MG63 (cell line): ENCODE measurements around the gene R3HDM2. TPM values are rescaled to one million over a fixed set of nuclear protein-coding genes. Genes with fewer than 3 reads are reported as not detected.

Experiments
- DNase-seq: peaks from one replicate; pipeline ENCODE4 v3.0.0-alpha.2; 2020
- H3K27me3 ChIP-seq: fragments of 250-450 bp; sonication (Bioruptor Pico); 2 replicates; pipeline ENCODE4 v1.5.1; 2020; ENCODE audit warnings: mild to moderate bottlenecking, moderate library complexity
- H3K36me3 ChIP-seq: fragments of 250-450 bp; sonication (Bioruptor Pico); 2 replicates; pipeline ENCODE4 v1.5.1; 2020; ENCODE audit warnings: mild to moderate bottlenecking, moderate library complexity
- H3K4me3 ChIP-seq: fragments of 250-450 bp; sonication (Bioruptor Pico); 2 replicates; pipeline ENCODE4 v1.5.1; 2020; ENCODE audit warnings: mild to moderate bottlenecking, moderate library complexity
- H3K9me3 ChIP-seq: fragments of 250-450 bp; sonication (Bioruptor Pico); 2 replicates; pipeline ENCODE4 v1.5.1; 2020; ENCODE audit warnings: mild to moderate bottlenecking, moderate library complexity
- total RNA-seq: library from RNA; depleted of rRNA; stranded (reverse); fragments of >200 nt; shearing (Covaris generic); gene quantifications from 2 replicates; pipeline ENCODE4 v1.2.3, GENCODE V29; 2014; ENCODE audit warnings: low replicate concordance

R3HDM2 gene
- total RNA-seq, 1 experiment from 2014 or later, result 8.7 TPM

DNA sequence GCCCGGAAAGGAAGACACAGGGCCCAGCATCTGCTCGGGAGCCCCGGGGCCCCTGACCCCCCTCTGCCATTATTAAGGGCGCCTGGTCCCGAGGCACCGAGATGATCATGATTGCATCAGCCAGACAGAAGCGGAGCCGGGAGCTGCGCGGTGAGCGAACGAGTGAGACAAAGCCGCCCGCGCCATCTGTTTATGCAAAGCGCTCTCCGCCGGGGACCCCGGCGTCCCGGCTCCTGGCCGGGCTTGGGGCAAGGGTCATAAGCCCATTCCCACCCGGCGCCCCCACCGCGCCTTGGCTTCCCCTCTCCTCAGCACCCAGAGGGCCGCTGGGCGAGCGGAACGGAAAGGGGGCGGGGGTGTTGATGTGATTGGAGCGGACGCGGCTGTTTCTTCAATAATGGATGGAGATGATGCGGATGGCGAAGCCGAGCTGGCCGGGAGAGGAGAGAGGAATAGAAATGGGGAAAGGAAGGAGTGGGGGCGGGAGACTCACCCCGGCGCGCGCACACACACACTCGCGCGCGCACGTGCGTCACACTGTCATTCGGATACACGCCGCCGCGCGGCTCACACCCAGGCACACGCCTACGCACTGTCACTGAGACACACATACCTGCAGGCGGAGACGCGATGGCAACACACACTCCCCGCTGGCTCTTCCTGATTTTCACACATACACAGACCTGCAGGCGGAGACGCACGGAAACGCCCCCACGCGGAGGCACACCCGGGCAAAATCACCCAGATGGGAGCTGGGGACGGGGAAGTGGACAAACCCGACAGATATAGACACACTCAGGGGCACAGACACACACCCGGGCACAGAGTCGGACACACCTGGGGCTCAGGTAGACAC is 190.5 kb downstream of the R3HDM2 start:
- Histone ChIP-seq H3K27me3 (no peaks in the 10 kb centered on the region), H3K9me3 (no peaks in the 10 kb centered on the region), H3K4me3 (peak overlapping the region; percentile 61), H3K36me3 (no peaks in the 10 kb centered on the region)
- peak; percentile 48 for DNase-seq

- Histone ChIP-seq H3K27me3 (no peaks in the 10 kb centered on the region), H3K4me3 (peak overlapping the region; percentile 61), H3K36me3 (peaks cover 2% of the 10 kb centered on the region), H3K9me3 (no peaks in the 10 kb centered on the region)
- no peak for DNase-seq
Observed at GRCh38 chr12:57239587-57240065, 191.2 kb downstream of the R3HDM2 start.

DNA sequence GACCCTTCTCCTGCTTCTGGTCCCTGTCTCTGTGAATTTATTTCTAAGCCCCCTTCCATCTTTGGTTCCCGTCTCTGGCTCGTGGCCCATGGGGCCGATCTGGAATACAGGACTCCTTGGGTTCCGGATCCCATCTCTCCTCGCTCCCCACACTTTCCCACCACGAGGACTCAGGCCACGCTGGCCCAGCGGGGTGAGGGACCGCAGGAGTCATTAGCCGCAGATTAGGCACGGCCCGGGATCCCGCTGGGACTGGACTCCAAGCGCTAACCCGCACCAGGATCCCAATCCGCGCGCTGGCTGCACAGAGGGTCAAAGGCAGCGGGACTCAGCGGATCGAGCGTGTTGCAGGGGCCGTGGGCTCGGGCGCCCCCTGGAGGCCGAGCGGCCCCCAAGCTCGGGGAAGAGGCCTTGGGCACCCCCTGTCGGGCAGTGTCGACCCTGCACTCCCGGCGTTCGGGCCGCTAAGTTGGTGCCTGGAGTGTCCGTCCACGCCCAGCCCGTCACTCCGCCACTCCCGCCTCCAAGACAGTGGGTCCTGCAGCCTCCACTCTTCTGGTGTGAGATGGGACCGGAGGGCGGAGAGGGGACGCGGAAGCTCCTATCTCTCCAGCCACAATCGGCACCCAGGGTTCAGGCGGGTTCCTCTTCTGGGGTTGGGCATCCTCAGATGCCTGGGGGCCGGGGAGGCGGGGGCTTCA is 191.8 kb downstream of the R3HDM2 start:
- DNase-seq, result peak; percentile 86
- H3K36me3 ChIP-seq, result peaks cover 8% of the 10 kb centered on the region
- H3K9me3 ChIP-seq, result no peaks in the 10 kb centered on the region
- no peaks in the 10 kb centered on the region for H3K27me3 ChIP-seq
- peak overlapping the region; percentile 61 for H3K4me3 ChIP-seq

DNA sequence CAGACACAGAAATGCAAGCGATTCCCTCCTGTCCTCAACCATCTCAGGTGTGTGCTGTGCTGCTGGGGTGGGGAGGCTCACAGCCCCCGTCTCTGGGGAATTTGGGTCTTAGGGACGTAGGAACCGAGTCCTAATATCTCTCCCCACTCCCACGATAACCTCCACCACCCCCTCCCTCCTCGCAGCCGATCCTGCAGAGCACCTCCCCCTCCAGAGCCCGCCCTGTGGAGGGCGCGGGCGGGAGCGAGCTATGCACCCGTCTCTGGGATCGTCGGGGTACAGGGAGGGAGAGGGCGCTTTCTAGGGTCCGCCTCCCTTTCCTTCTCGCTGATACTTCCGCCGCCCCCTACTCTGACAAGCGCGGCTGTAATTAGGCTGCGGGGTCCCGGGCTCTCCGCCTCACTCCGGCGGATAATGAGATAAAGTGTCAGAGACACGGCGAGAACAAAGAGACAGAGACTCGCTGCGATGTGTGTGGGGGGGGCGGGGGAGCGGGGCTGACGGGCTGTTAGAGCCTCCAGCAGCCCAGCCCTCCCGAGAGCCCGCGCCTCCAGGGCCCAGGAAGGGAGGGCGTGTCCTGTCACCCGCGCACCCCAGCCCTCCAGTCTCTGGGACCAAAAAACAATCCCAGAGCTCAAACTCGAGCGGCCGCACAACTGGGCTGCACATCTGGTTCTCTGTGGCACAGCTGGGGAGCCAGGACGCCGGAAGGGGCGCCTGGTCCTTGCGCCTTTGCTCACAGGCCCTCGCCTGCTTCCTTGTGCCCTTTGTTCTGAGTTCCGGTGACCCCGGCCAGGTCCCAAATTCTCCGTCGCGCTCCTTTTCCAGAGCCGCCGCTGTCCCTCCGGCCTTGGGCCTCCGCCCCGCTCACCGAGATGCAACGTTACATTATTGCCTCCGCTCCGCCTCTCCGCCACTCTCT is 192.7 kb downstream of the R3HDM2 start:
- H3K36me3 ChIP-seq, result peaks cover 16% of the 10 kb centered on the region
- no peaks in the 10 kb centered on the region for H3K27me3 ChIP-seq
- H3K9me3 ChIP-seq, result no peaks in the 10 kb centered on the region
- peak overlapping the region; percentile 61 for H3K4me3 ChIP-seq
- no peak for DNase-seq

GRCh38 chr12:57237596-57237931 is 193.3 kb downstream of the R3HDM2 start:
- Histone ChIP-seq H3K36me3 (peaks cover 22% of the 10 kb centered on the region), H3K9me3 (no peaks in the 10 kb centered on the region), H3K27me3 (no peaks in the 10 kb centered on the region)

DNA sequence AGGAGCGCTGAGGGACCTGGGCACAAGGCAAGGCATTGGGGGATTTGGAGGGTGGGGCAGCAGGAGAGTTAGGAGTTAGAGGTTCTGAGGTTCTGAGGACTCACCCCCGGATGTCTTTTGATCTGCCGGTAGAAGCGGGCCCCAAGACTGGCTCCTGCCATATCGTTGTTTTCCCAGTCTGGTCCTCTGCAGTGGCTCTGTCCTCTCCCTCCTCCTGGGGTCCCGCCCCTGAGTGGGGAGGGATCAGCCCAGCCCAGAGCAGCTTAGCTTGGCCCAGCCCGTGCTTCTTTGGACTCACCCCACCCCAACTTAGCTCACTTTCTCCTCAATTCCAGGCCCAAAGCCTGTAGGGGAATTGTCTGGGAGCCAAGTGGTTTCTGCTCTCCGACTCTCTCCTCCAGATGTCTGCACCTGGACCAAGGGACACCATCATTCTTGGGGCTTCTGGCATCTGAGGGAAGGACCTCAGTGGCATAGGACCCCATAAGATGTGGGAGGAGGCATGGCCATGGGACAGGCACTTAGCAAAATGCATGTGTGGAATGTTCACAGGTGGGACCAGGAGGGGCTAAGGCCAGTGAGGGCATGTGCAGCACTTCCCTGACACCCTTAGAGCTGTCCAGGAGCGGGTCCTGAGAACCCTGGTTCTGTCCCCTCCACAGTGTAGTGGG is 193.8 kb downstream of the R3HDM2 start:
- peak; percentile 61 for DNase-seq
- Histone ChIP-seq H3K4me3 (no peak overlapping the region), H3K36me3 (peaks cover 27% of the 10 kb centered on the region), H3K27me3 (no peaks in the 10 kb centered on the region), H3K9me3 (no peaks in the 10 kb centered on the region)

More at GRCh38 chr12:57237596-57237931, 193.3 kb downstream of the R3HDM2 start:
- no peak for DNase-seq
- no peak overlapping the region for H3K4me3 ChIP-seq

DNA sequence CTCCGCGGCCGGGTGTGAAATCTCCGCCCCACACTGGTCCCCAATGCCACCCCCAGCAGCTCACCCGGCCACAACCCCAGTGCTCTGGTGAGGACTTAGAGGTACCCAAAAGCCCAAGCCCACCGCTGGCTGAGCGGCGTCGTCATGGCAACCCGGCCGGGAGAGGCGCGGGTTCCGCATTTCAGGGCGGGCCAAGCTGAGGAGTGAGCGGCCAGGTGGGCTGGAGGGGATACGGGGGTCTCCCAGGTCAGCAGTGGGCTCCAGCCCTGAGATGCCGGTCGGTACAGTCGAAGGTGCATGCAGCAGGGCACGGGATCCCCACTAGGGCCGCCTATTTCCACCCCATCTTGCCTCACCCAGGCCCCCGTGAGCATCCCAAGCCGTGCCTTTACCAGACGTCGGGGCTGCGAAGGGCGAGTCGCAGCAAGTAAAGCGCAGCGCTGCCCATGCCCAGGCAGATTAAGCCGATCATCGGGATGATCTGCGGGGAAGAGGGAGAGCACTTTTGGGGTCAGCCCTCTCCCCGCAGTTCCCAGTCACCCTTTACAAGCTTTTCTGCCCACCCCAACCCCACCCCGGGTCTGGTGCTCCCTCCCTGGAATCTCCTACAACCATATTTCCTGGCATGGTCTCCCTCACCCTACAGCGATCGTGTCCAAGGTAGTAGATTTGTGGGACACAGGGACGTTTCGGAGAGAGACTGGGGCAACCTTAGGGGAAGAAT is 194.5 kb downstream of the R3HDM2 start:
- DNase-seq, result no peak
- Histone ChIP-seq H3K27me3 (no peaks in the 10 kb centered on the region), H3K36me3 (peaks cover 34% of the 10 kb centered on the region), H3K9me3 (no peaks in the 10 kb centered on the region), H3K4me3 (no peak overlapping the region)

- H3K9me3 ChIP-seq, result no peaks in the 10 kb centered on the region
- no peak for DNase-seq
- H3K36me3 ChIP-seq, result peaks cover 41% of the 10 kb centered on the region
- no peak overlapping the region for H3K4me3 ChIP-seq
- H3K27me3 ChIP-seq, result no peaks in the 10 kb centered on the region
Observed at GRCh38 chr12:57235728-57236131, 195.1 kb downstream of the R3HDM2 start.

GRCh38 chr12:57235017-57235727 is 195.7 kb downstream of the R3HDM2 start:
- no peaks in the 10 kb centered on the region for H3K9me3 ChIP-seq
- no peak for DNase-seq
- H3K36me3 ChIP-seq, result peaks cover 46% of the 10 kb centered on the region
- no peak overlapping the region for H3K4me3 ChIP-seq
- H3K27me3 ChIP-seq, result no peaks in the 10 kb centered on the region

GRCh38 chr12:57234571-57235016 is 196.2 kb downstream of the R3HDM2 start:
- no peaks in the 10 kb centered on the region for H3K9me3 ChIP-seq
- no peaks in the 10 kb centered on the region for H3K27me3 ChIP-seq
- no peak overlapping the region for H3K4me3 ChIP-seq
- no peak for DNase-seq
- H3K36me3 ChIP-seq, result peaks cover 46% of the 10 kb centered on the region

GRCh38 chr12:57234233-57234570 is 196.6 kb downstream of the R3HDM2 start:
- H3K36me3 ChIP-seq, result peaks cover 46% of the 10 kb centered on the region
- no peak overlapping the region for H3K4me3 ChIP-seq
- H3K9me3 ChIP-seq, result no peaks in the 10 kb centered on the region
- DNase-seq, result no peak
- no peaks in the 10 kb centered on the region for H3K27me3 ChIP-seq

- DNase-seq, result peak; percentile 43
- H3K36me3 ChIP-seq, result peaks cover 46% of the 10 kb centered on the region
- no peaks in the 10 kb centered on the region for H3K27me3 ChIP-seq
- no peak overlapping the region for H3K4me3 ChIP-seq
- no peaks in the 10 kb centered on the region for H3K9me3 ChIP-seq
Observed at GRCh38 chr12:57233357-57234232, 197.2 kb downstream of the R3HDM2 start.

- H3K27me3 ChIP-seq, result no peaks in the 10 kb centered on the region
- H3K36me3 ChIP-seq, result peaks cover 46% of the 10 kb centered on the region
- H3K4me3 ChIP-seq, result peak overlapping the region; percentile 80
- H3K9me3 ChIP-seq, result no peaks in the 10 kb centered on the region
- peak; percentile 82 for DNase-seq
Observed at GRCh38 chr12:57232156-57232756, 198.6 kb downstream of the R3HDM2 start.
